Effector memory CD4-positive, alpha-beta T cell (primary cell): ENCODE data around the gene MAPK10.
"Not testable (repeated sequence)": the region's sequence is repeated elsewhere in the genome, so short reads cannot be mapped to it uniquely, and the experiment has no call there.

Experiments
- DNase-seq, 3 donors: peaks; one replicate each; pipeline ENCODE4 v3.0.0-alpha.2; 2020
- H3K27ac ChIP-seq: 2 replicates; pipeline ENCODE4 v1.7.0; 2013; ENCODE audit warnings: mild to moderate bottlenecking, low read length, moderate library complexity; ENCODE audit not compliant: insufficient read depth, poor library complexity, severe bottlenecking
- H3K27me3 ChIP-seq: replicated peaks from 2 replicates; pipeline ENCODE4 v1.7.0; 2013; ENCODE audit warnings: mild to moderate bottlenecking, low read length; ENCODE audit not compliant: insufficient read depth, control insufficient read depth, poor library complexity, severe bottlenecking
- H3K36me3 ChIP-seq: 2 replicates; pipeline ENCODE4 v1.7.0; 2013; ENCODE audit warnings: mild to moderate bottlenecking, low read length, moderate library complexity; ENCODE audit not compliant: control insufficient read depth, insufficient read depth
- H3K4me1 ChIP-seq: 2 replicates; pipeline ENCODE4 v1.7.0; 2013; ENCODE audit warnings: low read length, mild to moderate bottlenecking; ENCODE audit not compliant: control insufficient read depth, insufficient read depth, poor library complexity, severe bottlenecking
- H3K4me3 ChIP-seq: 2 replicates; pipeline ENCODE4 v1.7.0; 2013; ENCODE audit warnings: low read length, low read depth, mild to moderate bottlenecking; ENCODE audit not compliant: insufficient read depth, poor library complexity, severe bottlenecking
- H3K9me3 ChIP-seq: 2 replicates; pipeline ENCODE4 v1.7.0; 2013; ENCODE audit warnings: mild to moderate bottlenecking, low read length, moderate library complexity; ENCODE audit not compliant: control insufficient read depth

MAPK10 gene

GRCh38 chr4:86354390-86354789 is 5.5 kb downstream of the MAPK10 start:
- H3K27ac ChIP-seq, result no peak overlapping the region
- H3K27me3 ChIP-seq, result no peaks in the 10 kb centered on the region
- no peaks in the 10 kb centered on the region for H3K4me1 ChIP-seq
- H3K36me3 ChIP-seq, result no peaks in the 10 kb centered on the region
- H3K4me3 ChIP-seq, result no peak overlapping the region
- H3K9me3 ChIP-seq, result no peaks in the 10 kb centered on the region
- DNase-seq, result no peak

DNA sequence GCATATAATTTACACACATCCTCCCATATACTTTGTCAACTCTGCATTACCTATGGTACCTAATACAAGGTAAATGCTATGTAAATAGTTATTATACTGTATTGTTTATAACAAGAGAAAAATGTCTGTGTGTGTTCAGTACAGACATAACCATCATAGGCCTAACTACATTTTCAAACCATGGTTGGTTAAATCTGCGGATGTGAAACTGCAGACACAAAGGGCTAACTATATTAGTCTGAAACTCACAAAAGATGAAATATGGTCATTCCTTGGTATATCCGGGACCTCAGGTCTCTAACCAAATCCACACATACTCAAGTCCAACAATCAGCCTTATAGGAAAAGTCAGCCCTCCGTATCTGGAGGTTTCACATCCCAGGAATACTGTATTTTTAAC is 13.5 kb downstream of the MAPK10 start:
- DNase-seq, result no peak
- Histone ChIP-seq H3K36me3 (no peaks in the 10 kb centered on the region), H3K4me1 (no peaks in the 10 kb centered on the region), H3K9me3 (no peaks in the 10 kb centered on the region), H3K4me3 (no peak overlapping the region), H3K27me3 (no peaks in the 10 kb centered on the region), H3K27ac (no peak overlapping the region)

- no peaks in the 10 kb centered on the region for H3K4me1 ChIP-seq
- H3K27me3 ChIP-seq, result no peaks in the 10 kb centered on the region
- DNase-seq, result no peak
- H3K4me3 ChIP-seq, result no peak overlapping the region
- H3K9me3 ChIP-seq, result no peaks in the 10 kb centered on the region
- H3K27ac ChIP-seq, result no peak overlapping the region
- H3K36me3 ChIP-seq, result no peaks in the 10 kb centered on the region
Observed at GRCh38 chr4:86344127-86344526, 15.7 kb downstream of the MAPK10 start.

- H3K4me3 ChIP-seq, result no peak overlapping the region
- H3K9me3 ChIP-seq, result no peaks in the 10 kb centered on the region
- no peaks in the 10 kb centered on the region for H3K36me3 ChIP-seq
- H3K4me1 ChIP-seq, result no peaks in the 10 kb centered on the region
- DNase-seq, result no peak
- no peak overlapping the region for H3K27ac ChIP-seq
- H3K27me3 ChIP-seq, result no peaks in the 10 kb centered on the region
Observed at GRCh38 chr4:86338989-86339388, 20.9 kb downstream of the MAPK10 start.

DNA sequence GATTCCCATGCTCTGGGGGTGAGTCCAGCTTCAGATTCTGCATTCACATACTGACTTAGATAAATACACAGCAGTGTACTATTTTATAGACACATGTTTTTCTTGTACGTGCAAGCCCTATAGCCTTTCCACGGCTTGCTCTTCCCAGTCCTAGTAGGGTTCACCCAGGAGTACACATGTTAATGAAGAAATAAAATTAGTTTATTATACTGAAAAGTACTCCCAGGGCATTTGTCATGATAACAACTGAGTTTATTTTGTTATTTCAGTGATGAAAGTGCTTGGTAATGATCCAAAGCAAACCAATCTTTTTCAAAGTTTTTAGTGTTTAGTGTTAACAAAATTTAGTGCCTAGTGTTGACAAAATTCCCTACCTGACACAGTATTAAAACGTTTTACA is 21.3 kb downstream of the MAPK10 start:
- H3K27ac ChIP-seq, result no peak overlapping the region
- DNase-seq, result no peak

GRCh38 chr4:86334020-86334750 is 25.7 kb downstream of the MAPK10 start:
- DNase-seq, result no peak
- Histone ChIP-seq H3K4me1 (no peaks in the 10 kb centered on the region), H3K36me3 (no peaks in the 10 kb centered on the region), H3K27me3 (no peaks in the 10 kb centered on the region), H3K4me3 (no peak overlapping the region), H3K9me3 (no peaks in the 10 kb centered on the region), H3K27ac (no peak overlapping the region)

More for the DNA sequence above, 21.3 kb downstream of the MAPK10 start:
- Histone ChIP-seq H3K9me3 (no peaks in the 10 kb centered on the region), H3K4me1 (no peaks in the 10 kb centered on the region), H3K36me3 (no peaks in the 10 kb centered on the region), H3K27me3 (no peaks in the 10 kb centered on the region), H3K4me3 (no peak overlapping the region)

DNA sequence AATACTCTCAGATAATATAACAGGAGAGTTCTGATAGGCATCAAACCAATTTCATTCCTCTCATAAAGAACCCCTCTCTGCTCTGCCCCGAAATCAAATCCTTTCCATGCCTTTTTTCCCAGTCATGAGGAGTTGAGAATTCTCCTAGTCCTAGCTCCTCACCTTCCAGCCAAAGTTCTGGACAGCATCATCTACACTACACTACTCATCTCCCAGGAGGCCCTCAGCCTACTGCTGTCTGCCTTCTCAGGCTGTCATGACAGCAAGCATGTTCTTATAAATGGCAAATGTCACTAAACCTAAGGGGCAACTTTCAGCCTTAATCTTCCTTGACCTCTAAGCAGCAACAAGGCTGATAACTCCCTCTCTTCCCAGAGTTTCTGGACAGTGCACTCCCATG is 26.6 kb downstream of the MAPK10 start:
- Histone ChIP-seq H3K36me3 (no peaks in the 10 kb centered on the region), H3K9me3 (no peaks in the 10 kb centered on the region), H3K27me3 (no peaks in the 10 kb centered on the region), H3K4me1 (no peaks in the 10 kb centered on the region), H3K27ac (no peak overlapping the region), H3K4me3 (no peak overlapping the region)
- no peak for DNase-seq

GRCh38 chr4:86330961-86331742 is 28.7 kb downstream of the MAPK10 start:
- H3K4me1 ChIP-seq, result no peaks in the 10 kb centered on the region
- no peaks in the 10 kb centered on the region for H3K9me3 ChIP-seq
- no peaks in the 10 kb centered on the region for H3K36me3 ChIP-seq
- H3K4me3 ChIP-seq, result no peak overlapping the region
- no peaks in the 10 kb centered on the region for H3K27me3 ChIP-seq
- no peak for DNase-seq
- H3K27ac ChIP-seq, result no peak overlapping the region

DNA sequence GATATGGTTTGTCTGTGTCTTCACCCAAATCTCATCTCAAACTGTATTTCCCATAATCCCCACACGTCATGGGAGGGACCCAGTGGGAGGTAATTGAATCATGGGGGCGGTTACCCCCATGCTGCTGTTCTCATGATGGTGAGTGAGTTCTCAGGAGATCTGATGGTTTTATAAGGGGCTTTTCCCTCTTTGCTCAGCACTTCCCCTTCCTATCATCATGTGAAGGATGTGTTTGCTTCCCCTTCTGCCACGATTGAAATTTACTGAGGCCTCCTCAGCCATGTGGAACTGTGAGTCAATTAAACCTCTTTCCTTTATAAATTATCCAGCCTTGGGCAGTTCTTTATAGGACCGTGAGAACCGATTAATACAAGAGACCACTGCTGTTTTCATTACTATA is 29.4 kb downstream of the MAPK10 start:
- not testable (repeated sequence) for H3K36me3 ChIP-seq, DNase-seq, H3K27ac ChIP-seq, H3K4me3 ChIP-seq, H3K9me3 ChIP-seq, H3K4me1 ChIP-seq, H3K27me3 ChIP-seq

DNA sequence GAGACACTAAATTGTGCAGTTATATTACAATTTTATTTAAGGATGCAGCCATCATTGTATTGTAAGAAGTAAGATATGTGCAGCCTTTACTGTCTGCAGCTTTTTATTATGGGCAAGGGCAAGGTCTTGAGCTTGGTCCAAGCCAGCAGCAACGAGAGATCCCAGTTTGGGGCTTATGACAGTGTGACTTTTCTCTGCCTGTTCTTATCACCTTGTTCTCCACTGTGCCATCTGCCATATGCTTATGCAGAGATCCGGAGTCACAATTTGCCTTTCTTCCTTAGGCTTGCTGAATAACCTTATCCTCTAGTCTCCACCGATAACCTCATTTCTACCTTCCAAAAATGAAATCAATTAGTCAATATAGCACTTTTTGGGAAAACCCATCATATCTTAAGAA is 30.4 kb downstream of the MAPK10 start:
- Histone ChIP-seq H3K27ac (no peak overlapping the region), H3K4me1 (no peaks in the 10 kb centered on the region), H3K4me3 (no peak overlapping the region), H3K27me3 (no peaks in the 10 kb centered on the region), H3K36me3 (no peaks in the 10 kb centered on the region), H3K9me3 (no peaks in the 10 kb centered on the region)
- no peak for DNase-seq
